GM18498 (cell line): ENCODE measurements around the gene SERPINB10.
A peak's percentile ranks its signal among the peaks of the same experiment; 100 is the strongest.

Source experiments
- ATAC-seq: cut with Tn5 transposase; IDR thresholded peaks from one replicate; pipeline ENCODE4 v1.9.1; 2021; ENCODE audit warnings: mild to moderate bottlenecking, moderate library complexity; ENCODE audit not compliant: unreplicated experiment

SERPINB10 gene

GRCh38 chr18:63890237-63890949, 17.4 kb upstream of the SERPINB10 start:
- no peak for ATAC-seq

- peak; percentile 71 for ATAC-seq
Observed at GRCh38 chr18:63890950-63891304, 16.8 kb upstream of the SERPINB10 start.

- ATAC-seq, result no peak
Observed at GRCh38 chr18:63892566-63892965, 15.2 kb upstream of the SERPINB10 start.

- no peak for ATAC-seq
Observed at GRCh38 chr18:63894106-63894772, 13.5 kb upstream of the SERPINB10 start.

GRCh38 chr18:63895190-63895589, 12.6 kb upstream of the SERPINB10 start:
- no peak for ATAC-seq

- ATAC-seq, result no peak
Observed at GRCh38 chr18:63897072-63897471, 10.7 kb upstream of the SERPINB10 start.

- no peak for ATAC-seq
Observed at GRCh38 chr18:63899206-63899605, 8.6 kb upstream of the SERPINB10 start.

- ATAC-seq, result no peak
Observed at GRCh38 chr18:63903851-63904570, 3.7 kb upstream of the SERPINB10 start.

GRCh38 chr18:63904694-63905093, 3.1 kb upstream of the SERPINB10 start:
- no peak for ATAC-seq

GRCh38 chr18:63905361-63905760, 2.4 kb upstream of the SERPINB10 start:
- ATAC-seq, result peak; percentile 25

GRCh38 chr18:63906056-63906455, 1.7 kb upstream of the SERPINB10 start:
- no peak for ATAC-seq

- peak; percentile 39 for ATAC-seq
Observed at GRCh38 chr18:63908858-63909257, 1.1 kb downstream of the SERPINB10 start.

- peak; percentile 67 for ATAC-seq
Observed at GRCh38 chr18:63909870-63910269, 2.1 kb downstream of the SERPINB10 start.

GRCh38 chr18:63917817-63918216, 10.1 kb downstream of the SERPINB10 start:
- no peak for ATAC-seq

GRCh38 chr18:63922049-63922448, 14.3 kb downstream of the SERPINB10 start:
- ATAC-seq, result no peak

GRCh38 chr18:63924551-63924950, 16.8 kb downstream of the SERPINB10 start:
- no peak for ATAC-seq

GRCh38 chr18:63928331-63928730, 20.6 kb downstream of the SERPINB10 start:
- no peak for ATAC-seq

- ATAC-seq, result peak; percentile 47
Observed at GRCh38 chr18:63929369-63929768, 21.6 kb downstream of the SERPINB10 start.

- no peak for ATAC-seq
Observed at GRCh38 chr18:63930773-63931354, 23.1 kb downstream of the SERPINB10 start.

GRCh38 chr18:63936156-63936931, 28.6 kb downstream of the SERPINB10 start:
- ATAC-seq, result peak; percentile 99

- no peak for ATAC-seq
Observed at GRCh38 chr18:63936932-63937393, 29.2 kb downstream of the SERPINB10 start.
